Small intestine (tissue), 7 donors: ENCODE data around the gene TRAF6. TPM values are rescaled to one million over a fixed set of nuclear protein-coding genes. Genes with fewer than 3 reads are reported as not detected.

ENCODE experiments used
- DNase-seq, 2 donors: peaks; one replicate each; pipeline versions ENCODE4 v3.0.0 to v3.0.0-alpha.2; 2013
- FAIRE-seq: peaks from 2 replicates; lab custom pipeline; 2012; peaks lifted over from hg19 to GRCh38; lab: Jason Lieb, UNC
- H3K27ac ChIP-seq, 3 donors: one replicate each; pipeline ENCODE4 v1.5.1; 2013; ENCODE audit warnings: low read length in 2 of 3, mild to moderate bottlenecking in 2 of 3, control low read depth in 1 of 3, inconsistent platforms in 1 of 3, low read depth in 1 of 3, moderate library complexity in 1 of 3
- H3K27me3 ChIP-seq, 3 donors: one replicate each; pipeline ENCODE4 v1.6.1; 2013; ENCODE audit warnings: low read length in 3 of 3, inconsistent platforms in 1 of 3; ENCODE audit not compliant: control insufficient read depth in 3 of 3, insufficient read depth in 3 of 3
- H3K36me3 ChIP-seq, 3 donors: one replicate each; pipeline ENCODE4 v1.6.1; 2013; ENCODE audit warnings: low read length in 3 of 3, inconsistent platforms in 1 of 3, low read depth in 1 of 3, mild to moderate bottlenecking in 1 of 3, moderate library complexity in 1 of 3; ENCODE audit not compliant: control insufficient read depth in 3 of 3, insufficient read depth in 2 of 3
- H3K4me1 ChIP-seq, 3 donors: one replicate each; pipeline ENCODE4 v1.6.1; 2013; ENCODE audit warnings: low read length in 2 of 3, inconsistent platforms in 1 of 3, low read depth in 1 of 3, mild to moderate bottlenecking in 1 of 3, moderate library complexity in 1 of 3; ENCODE audit not compliant: control insufficient read depth in 3 of 3, insufficient read depth in 2 of 3
- H3K4me3 ChIP-seq, 3 donors: one replicate each; pipeline ENCODE4 v1.5.1; 2013; ENCODE audit warnings: low read length in 3 of 3, control low read depth in 1 of 3, inconsistent platforms in 1 of 3, low read depth in 1 of 3, mild to moderate bottlenecking in 1 of 3, moderate library complexity in 1 of 3
- H3K9me3 ChIP-seq, 2 donors: one replicate each; pipeline ENCODE4 v1.6.1; 2013; ENCODE audit warnings: low read depth in 1 of 2, low read length in 1 of 2; ENCODE audit not compliant: control insufficient read depth in 2 of 2, insufficient read depth in 1 of 2
- WGBS, 3 donors: extraction: QIAGEN DNeasy Blood & Tissue Kit; methylation state at CpG; one replicate each; pipeline ENCODE4 v1.1.7; 2013; 5-methylcytosine and 5-hydroxymethylcytosine counted together
- polyA plus RNA-seq, 4 donors: library from polyadenylated mRNA; stranded (reverse) in 3 of 4; unstranded in 1 of 4; fragments of 200-250 nt in 3 of 4; fragments of 120-200 nt in 1 of 4; gene quantifications; one replicate each; pipeline versions ENCODE4 v1.2.1 to v1.2.3, GENCODE V29; 2013
- donor health status: healthy with polysubstance abuse.
- donor health status: control.
- donor health status: control.
- donor health status: Bipolar disorder and iron deficiency.
- donor health status: healthy.

Gene TRAF6
- polyA plus RNA-seq, 4 donors, result 3.6 to 22.1 (median 4.6) TPM

DNA sequence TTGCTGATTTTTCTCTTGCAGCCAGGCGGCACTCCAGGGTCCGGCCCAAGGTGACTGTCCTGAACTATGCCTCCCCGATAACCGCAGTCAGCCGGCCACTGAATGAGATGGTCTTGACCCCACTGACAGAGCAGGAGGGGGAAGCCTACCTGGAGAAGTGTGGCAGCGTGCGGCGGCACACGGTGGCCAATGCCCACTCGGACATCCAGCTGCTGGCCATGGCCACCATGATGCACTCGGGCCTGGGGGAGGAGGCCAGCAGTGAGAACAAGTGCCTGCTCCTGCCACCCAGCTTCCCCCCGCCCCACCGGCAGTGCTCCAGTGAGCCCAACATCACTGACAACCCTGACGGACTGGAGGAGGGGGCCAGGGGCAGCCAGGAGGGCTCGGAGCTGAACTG, 47.8 kb downstream of the TRAF6 start:
- DNase-seq (no peak), FAIRE-seq (no peak)
- Histone ChIP-seq H3K36me3 (peaks cover 0 to 60% (median 5%) of the 10 kb centered on the region in 3 donors), H3K27me3 (no peaks in the 10 kb centered on the region), H3K9me3 (no peaks in the 10 kb centered on the region), H3K4me3 (no peak overlapping the region), H3K27ac (no peak overlapping the region), H3K4me1 (no peaks in the 10 kb centered on the region)
- WGBS, 3 donors, result 95 to 98% (median 97%) methylated on average over 13 to 15 of the region's 15 CpGs

DNA sequence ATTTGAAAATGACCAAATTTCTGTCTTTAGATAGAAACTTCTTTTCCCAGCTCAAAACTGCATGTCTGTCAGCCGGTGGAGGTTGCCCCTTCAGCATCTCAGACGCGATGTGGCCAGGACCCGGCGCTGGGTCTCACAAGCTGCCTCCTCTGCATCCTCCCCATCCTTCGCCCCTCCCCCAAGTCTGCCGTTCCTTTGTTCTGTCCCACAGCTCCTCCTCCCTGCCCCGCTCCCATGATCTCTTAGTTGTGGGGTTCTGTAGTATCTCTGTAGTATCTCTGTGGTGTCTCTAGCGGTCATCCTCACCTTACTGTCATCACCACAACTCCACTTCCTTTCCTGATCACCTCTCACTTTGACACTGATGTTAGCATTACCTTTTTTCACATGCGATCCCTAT, 49.9 kb downstream of the TRAF6 start:
- H3K27me3 ChIP-seq, result no peaks in the 10 kb centered on the region
- H3K4me3 ChIP-seq, result no peak overlapping the region
- peaks cover 0 to 69% (median 5%) of the 10 kb centered on the region in 3 donors for H3K36me3 ChIP-seq
- no peak for DNase-seq
- peaks cover 0 to 4% (median 0%) of the 10 kb centered on the region in 3 donors for H3K4me1 ChIP-seq
- no peak overlapping the region for H3K27ac ChIP-seq
- no peaks in the 10 kb centered on the region for H3K9me3 ChIP-seq
- no peak for FAIRE-seq
- WGBS, 3 donors, result 74 to 80% (median 79%) methylated on average over 10 of the region's 10 CpGs

DNA sequence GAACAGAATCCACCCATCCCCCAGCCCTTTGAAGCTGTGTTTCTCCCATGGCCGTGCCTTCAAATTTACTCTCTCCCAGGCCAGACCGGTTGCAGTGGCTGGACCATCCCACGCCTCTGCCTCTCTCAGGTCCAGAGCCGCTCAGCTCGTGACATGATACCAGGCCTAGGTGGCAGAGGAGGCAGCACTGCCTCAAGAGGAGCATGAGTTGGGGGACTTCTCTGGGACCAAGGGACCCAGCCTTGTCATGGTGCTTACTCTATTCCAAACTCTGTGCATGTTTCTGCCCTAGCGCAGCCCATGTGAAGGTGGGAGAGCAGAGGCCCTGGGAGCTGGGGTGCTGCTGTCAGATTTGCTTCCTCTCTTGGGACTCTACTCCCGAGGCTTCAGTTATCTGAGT, 51.0 kb downstream of the TRAF6 start:
- FAIRE-seq (no peak), DNase-seq (no peak)
- H3K4me3 ChIP-seq, result no peak overlapping the region
- H3K4me1 ChIP-seq, result peaks cover 0 to 11% (median 0%) of the 10 kb centered on the region in 3 donors
- no peaks in the 10 kb centered on the region for H3K27me3 ChIP-seq
- 85 to 97% (median 89%) methylated on average over 7 of the region's 7 CpGs for WGBS, 3 donors
- peaks cover 0 to 80% (median 5%) of the 10 kb centered on the region in 3 donors for H3K36me3 ChIP-seq
- H3K27ac ChIP-seq, result no peak overlapping the region
- H3K9me3 ChIP-seq, result no peaks in the 10 kb centered on the region

DNA sequence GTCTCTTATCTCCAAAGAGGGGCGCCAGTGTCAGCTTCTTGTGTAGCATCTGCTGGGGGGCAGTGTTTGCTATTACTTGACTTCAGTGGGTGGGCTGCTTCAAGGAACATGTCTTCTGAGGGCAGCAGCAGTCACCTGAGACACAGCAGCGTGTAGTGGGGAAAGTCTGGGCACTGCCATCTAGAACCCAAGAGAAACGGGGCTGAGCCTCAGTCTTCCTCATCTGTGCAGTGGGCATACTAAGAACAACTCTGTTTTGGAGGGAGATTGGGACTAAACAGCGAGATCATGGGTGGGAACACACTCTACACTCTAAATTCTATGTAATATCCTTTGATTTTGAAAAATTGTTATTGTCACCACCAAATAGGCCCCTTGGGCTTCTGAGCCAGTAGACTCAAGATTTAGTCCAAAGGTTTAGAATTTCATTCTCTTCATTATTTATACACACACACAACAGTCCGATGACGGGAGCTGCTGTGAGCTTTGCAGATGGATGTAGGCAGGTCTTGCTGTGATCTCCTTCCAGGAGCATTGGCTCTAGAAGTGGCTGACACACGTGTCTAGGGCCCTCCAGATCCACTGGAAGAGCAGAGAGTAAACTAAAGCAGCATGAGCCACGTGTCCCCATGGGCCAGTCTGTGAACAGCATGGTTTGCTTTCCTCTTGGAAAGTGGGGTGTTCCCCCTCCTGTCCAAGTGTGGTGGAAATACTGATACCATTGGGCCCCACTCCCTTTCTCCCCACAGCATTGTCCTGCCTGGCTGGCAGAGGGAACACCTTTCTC, 51.8 kb downstream of the TRAF6 start:
- H3K4me3 ChIP-seq, result no peak overlapping the region
- H3K4me1 ChIP-seq, result peaks cover 0 to 18% (median 0%) of the 10 kb centered on the region in 3 donors
- H3K27ac ChIP-seq, result no peak overlapping the region
- H3K27me3 ChIP-seq, result no peaks in the 10 kb centered on the region
- DNase-seq (no peak), FAIRE-seq (no peak)
- WGBS, 3 donors, result 83 to 89% (median 88%) methylated on average over 8 of the region's 8 CpGs
- H3K9me3 ChIP-seq, result no peaks in the 10 kb centered on the region
- peaks cover 0 to 83% (median 3%) of the 10 kb centered on the region in 3 donors for H3K36me3 ChIP-seq

DNA sequence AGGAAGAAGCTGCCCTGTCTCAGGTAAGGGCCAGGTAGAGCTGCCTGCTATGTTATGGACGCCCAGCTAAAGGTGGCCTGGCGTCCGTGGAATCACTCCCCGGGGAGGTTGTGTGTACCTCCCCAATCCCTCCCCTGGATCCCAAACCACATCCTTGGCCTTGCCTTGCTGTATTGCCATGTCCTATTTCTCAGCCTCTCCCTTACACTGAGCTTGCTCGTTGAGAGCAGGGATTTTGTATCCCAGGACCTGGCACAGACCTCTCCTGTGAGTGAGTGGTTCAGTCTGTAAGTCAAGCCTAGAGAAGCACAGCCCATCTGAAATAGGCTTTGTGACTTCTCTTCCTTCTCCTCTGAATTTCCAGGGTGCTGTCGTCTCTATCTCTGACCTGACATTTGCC, 53.9 kb downstream of the TRAF6 start:
- no peaks in the 10 kb centered on the region for H3K9me3 ChIP-seq
- 79 to 85% (median 81%) methylated on average over 6 of the region's 6 CpGs for WGBS, 3 donors
- no peak for FAIRE-seq
- DNase-seq, result no peak
- H3K27ac ChIP-seq, result peak overlapping the region in 1 of 3 donors; percentile 75
- no peaks in the 10 kb centered on the region for H3K27me3 ChIP-seq
- H3K4me3 ChIP-seq, result no peak overlapping the region
- peaks cover 0 to 78% (median 0%) of the 10 kb centered on the region in 3 donors for H3K36me3 ChIP-seq
- peaks cover 0 to 35% (median 1%) of the 10 kb centered on the region in 3 donors for H3K4me1 ChIP-seq

DNA sequence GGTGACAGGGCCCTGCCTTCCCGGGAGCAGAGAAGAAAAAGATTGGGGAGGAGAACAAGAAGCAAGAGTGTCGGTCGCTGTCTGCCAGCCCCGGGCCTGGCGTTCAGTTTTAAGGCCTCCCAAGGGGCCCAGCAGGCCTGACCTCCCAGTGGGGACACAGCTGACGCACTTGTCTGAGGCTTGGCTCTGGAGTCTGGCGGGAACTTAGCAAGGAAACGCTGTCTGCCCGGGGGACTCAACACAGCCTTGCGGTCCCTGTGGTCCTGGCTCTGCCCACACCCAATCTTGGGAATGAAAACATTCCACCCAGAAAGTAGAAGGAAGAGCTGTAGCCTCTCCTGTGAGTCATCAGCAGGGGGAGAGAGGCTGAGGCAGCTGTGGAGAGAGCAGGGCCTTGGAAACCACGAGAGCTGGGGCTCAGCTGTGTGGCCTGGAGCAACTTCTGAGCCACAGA, 54.4 kb downstream of the TRAF6 start:
- H3K4me3 ChIP-seq, result no peak overlapping the region
- DNase-seq (peak in 1 of 2 donors; percentile 17), FAIRE-seq (no peak)
- no peaks in the 10 kb centered on the region for H3K9me3 ChIP-seq
- H3K36me3 ChIP-seq, result peaks cover 0 to 80% (median 0%) of the 10 kb centered on the region in 3 donors
- 63 to 91% (median 86%) methylated on average over 10 to 11 of the region's 11 CpGs for WGBS, 3 donors
- peaks cover 0 to 35% (median 1%) of the 10 kb centered on the region in 3 donors for H3K4me1 ChIP-seq
- H3K27me3 ChIP-seq, result no peaks in the 10 kb centered on the region
- peak overlapping the region in 1 of 3 donors; percentile 80 for H3K27ac ChIP-seq

DNA sequence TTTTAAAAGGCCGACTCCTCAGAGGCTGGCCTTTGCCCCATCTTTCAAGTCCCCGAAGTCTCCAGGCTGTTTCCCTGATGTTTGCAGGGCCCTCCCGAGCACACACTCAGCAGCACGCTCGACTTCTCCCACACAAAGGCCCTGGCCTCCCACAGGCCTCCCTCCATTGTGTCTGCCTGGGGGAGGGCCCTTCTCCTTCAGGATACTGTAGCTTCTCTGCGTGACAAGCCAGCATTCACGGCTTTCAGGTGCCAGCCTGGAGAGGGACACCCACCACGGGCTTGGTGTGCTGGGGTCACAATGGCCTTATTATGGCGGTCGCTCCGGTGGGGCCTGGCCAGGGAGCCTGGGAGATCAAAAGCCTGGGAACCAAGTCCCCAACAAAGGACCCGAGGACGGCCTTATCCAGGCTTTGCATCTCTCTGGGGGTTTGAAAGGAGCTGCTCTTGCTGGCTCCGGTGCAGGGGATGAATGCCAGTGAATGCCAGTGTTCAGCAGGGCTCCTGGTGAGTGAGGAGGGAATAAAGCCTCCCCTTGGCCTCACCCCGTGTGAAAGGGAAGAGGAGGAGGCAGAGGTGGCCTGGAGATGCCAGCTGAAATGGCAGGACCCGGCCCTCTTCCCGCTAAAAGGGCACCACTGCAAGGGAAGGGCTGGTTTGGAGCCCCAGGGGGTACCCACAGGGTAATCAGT, 55.0 kb downstream of the TRAF6 start:
- Histone ChIP-seq H3K27ac (peak overlapping the region in 1 of 3 donors; percentile 80), H3K4me1 (peaks cover 0 to 38% (median 1%) of the 10 kb centered on the region in 3 donors), H3K36me3 (peaks cover 0 to 77% (median 0%) of the 10 kb centered on the region in 3 donors), H3K27me3 (no peaks in the 10 kb centered on the region), H3K4me3 (no peak overlapping the region), H3K9me3 (no peaks in the 10 kb centered on the region)
- 67 to 75% (median 70%) methylated on average over 15 to 17 of the region's 17 CpGs for WGBS, 3 donors
- no peak for FAIRE-seq
- peak in 1 of 2 donors; percentile 43 for DNase-seq

DNA sequence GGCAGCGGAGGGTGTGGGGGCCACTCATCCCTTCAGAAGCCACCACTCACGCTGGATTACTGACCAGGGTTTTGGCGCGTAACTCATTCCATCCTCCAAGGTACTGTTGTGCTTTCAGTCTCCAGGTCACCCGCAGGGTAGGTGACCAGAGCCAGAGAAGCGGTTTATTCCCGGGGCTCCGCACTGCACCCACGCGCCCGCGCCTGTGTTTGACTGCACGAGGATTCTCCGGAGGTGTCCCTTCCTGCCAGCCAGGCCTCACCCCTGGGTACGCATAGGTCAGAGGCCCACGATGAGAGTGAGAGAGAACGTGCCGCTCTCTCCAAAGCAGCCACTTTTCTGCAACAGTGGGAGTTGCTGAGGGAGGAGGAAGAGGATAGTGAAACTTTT, 55.5 kb downstream of the TRAF6 start:
- no peaks in the 10 kb centered on the region for H3K9me3 ChIP-seq
- H3K27ac ChIP-seq, result peak overlapping the region in 1 of 3 donors; percentile 80
- DNase-seq, result no peak
- no peak for FAIRE-seq
- no peaks in the 10 kb centered on the region for H3K27me3 ChIP-seq
- peaks cover 1 to 42% (median 4%) of the 10 kb centered on the region in 3 donors for H3K4me1 ChIP-seq
- H3K4me3 ChIP-seq, result no peak overlapping the region
- WGBS, 3 donors, result 85 to 87% (median 86%) methylated on average over 18 of the region's 18 CpGs
- H3K36me3 ChIP-seq, result peaks cover 0 to 82% (median 0%) of the 10 kb centered on the region in 3 donors
